GM21526 (cell line): ENCODE results near the gene C4A.
"Not testable (repeated sequence)": the region's sequence is repeated elsewhere in the genome, so short reads cannot be mapped to it uniquely, and the experiment has no call there.

Experiments
- ATAC-seq: cut with Tn5 transposase; IDR thresholded peaks from one replicate; pipeline ENCODE4 v1.9.1; 2021; ENCODE audit warnings: moderate library complexity; ENCODE audit not compliant: unreplicated experiment, low FRiP score

The C4A gene

DNA sequence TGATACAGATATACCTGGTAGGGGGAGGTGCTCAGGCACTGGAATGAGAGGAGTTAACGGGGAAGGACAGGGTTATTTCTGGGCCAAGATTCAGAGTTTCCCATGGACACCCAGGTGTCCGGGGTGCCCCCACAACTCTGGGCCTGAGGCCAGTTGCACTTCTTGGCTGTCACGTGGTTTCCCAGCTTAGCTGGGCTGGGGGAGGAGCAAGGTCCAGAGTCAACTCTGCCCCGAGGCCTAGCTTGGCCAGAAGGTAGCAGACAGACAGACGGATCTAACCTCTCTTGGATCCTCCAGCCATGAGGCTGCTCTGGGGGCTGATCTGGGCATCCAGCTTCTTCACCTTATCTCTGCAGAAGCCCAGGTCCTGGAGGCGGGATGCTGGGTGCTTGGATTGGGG lies 32.7 kb downstream of the C4A start, which contains the start of gene C4B:
Gene C4B (plus strand): TSS at position 249 of the 400 bp plus-strand sequence. CDS start 51 bp downstream, at position 300.
- ATAC-seq: not testable (repeated sequence)

DNA sequence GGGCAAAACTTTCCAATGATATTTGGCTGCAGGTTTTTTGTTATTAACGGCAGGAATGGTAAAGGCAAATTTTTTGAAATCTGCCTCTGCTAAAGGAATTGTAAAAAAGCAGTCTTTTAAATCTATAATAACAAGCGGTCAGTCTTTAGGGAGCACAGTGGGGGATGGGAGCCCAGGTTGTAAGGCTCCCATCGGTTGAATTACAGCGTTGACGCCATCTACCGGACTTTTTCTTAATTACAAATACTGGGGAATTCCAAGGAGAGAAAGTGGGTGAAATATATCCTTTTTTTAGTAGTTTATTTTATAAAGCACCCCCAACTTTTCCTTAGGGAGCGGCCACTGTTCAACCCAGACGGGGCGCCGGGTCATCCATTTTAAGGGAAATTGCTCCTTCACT lies 40.2 kb downstream of the C4A start:
- ATAC-seq: not testable (repeated sequence)

DNA sequence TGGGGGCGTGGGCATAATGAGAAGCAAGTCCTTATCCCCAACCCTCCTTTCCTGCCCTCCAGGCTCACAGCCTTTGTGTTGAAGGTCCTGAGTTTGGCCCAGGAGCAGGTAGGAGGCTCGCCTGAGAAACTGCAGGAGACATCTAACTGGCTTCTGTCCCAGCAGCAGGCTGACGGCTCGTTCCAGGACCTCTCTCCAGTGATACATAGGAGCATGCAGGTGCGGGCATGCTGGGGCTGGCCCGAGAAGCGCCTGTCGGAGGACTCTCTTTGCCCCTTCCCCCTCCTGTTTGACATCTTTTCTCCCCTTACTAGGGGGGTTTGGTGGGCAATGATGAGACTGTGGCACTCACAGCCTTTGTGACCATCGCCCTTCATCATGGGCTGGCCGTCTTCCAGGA lies 46.8 kb downstream of the C4A start:
- ATAC-seq: not testable (repeated sequence)

DNA sequence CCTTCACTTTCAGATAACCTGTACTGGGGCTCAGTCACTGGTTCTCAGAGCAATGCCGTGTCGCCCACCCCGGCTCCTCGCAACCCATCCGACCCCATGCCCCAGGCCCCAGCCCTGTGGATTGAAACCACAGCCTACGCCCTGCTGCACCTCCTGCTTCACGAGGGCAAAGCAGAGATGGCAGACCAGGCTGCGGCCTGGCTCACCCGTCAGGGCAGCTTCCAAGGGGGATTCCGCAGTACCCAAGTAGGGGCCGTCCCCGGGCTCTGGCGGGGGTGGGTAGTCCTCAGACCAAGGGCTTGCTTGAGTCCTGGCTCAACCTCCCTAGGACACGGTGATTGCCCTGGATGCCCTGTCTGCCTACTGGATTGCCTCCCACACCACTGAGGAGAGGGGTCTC lies 47.7 kb downstream of the C4A start:
- ATAC-seq: not testable (repeated sequence)

DNA sequence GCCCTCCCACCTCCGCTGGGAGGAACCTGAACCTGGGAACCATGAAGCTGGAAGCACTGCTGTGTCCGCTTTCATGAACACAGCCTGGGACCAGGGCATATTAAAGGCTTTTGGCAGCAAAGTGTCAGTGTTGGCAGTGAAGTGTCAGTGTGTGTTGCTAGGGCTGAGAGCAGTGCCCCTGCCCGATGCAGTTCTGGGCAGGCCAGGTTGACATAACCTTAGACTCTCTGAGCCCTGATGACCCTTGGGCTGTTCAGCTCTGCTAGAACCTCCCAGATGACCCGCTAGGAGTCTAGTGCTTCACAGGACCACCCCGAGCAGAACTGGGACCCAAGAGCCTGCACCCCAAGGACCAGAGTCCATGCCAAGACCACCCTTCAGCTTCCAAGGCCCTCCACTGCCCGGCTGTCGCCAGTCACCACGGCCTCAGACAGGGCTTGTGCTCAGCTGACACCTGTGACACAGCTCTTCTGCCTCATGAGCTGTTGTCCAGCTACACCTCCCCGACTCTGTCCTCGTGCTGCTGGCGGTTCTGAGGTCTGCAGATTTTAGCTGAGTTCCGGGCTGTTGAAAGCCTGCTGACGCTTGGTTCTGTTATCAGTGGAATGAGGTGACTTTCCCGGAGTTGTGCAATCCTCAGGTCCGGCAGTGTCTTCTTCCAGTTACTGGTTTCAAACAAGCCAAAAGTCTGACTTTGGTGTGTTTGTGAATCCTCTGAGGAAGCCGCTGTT lies 53.6 kb downstream of the C4A start:
- ATAC-seq: not testable (repeated sequence)

DNA sequence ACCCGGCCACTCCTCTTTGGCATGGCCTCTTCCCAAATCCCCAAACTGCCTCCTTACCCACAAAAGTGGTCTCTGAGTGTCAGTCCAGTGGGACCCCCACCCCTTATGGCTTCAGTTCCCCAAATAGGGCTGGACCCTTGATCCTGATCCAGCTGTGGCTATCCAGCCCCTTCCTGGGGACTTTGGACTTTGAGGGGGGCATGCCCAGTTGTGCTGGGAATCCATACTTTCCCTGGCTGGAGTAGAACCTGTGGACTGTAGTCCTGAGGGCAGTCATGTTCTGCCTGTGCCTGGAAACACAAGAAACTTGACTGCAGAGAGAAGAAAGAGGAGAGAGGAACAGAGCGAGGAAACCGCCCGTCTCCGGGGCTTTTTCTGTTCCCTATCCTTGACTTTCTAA lies 55.3 kb downstream of the C4A start:
- ATAC-seq: not testable (repeated sequence)

DNA sequence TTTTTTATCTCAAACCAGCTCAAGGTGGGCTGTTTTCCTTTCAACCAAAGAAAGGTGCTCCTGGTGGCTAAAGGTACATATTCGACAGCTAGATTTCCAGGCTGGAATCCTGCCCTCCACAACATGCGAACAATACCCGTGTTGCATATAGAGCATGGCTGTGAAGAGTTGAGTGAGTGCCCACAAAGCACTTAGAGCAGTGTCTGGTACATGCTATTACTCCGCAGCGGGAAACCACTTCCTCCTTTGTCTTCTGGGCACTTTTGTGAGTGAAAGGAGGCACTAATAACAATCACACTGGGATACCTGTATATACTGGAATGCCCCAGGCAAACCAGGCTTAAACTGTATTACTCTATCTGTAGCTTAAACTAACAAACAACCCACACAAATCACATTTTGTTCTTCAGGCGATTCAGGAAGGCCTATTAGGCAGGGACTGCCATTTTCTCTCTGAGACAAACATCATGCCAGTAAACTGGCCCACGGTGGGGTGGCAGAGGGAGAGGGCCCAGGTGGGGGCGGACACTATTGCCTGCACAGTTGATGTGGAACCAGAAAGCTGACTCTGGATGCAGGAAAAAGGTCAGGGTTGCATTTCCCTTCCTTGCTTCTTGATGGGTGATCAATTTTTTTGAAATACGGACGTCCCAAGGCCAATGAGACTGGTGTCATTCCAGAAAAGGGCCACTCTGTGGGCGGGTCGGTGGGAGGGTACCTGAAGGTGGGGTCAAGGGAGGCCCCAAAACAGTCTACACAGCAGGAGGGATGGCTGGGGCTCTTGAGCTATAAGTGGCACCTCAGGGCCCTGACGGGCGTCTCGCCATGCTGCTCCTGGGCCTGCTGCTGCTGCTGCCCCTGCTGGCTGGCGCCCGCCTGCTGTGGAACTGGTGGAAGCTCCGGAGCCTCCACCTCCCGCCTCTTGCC lies 56.0 kb downstream of the C4A start, which contains the start of gene CYP21A2:
Gene CYP21A2 (plus strand): TSS at position 818 of the 927 bp plus-strand sequence. CDS start 8 bp downstream, at position 826.
- not testable (repeated sequence) for ATAC-seq

DNA sequence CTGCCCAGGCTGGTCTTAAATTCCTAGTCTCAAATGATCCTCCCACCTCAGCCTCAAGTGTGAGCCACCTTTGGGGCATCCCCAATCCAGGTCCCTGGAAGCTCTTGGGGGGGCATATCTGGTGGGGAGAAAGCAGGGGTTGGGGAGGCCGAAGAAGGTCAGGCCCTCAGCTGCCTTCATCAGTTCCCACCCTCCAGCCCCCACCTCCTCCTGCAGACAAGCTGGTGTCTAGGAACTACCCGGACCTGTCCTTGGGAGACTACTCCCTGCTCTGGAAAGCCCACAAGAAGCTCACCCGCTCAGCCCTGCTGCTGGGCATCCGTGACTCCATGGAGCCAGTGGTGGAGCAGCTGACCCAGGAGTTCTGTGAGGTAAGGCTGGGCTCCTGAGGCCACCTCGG lies 57.0 kb downstream of the C4A start:
- ATAC-seq: not testable (repeated sequence)

DNA sequence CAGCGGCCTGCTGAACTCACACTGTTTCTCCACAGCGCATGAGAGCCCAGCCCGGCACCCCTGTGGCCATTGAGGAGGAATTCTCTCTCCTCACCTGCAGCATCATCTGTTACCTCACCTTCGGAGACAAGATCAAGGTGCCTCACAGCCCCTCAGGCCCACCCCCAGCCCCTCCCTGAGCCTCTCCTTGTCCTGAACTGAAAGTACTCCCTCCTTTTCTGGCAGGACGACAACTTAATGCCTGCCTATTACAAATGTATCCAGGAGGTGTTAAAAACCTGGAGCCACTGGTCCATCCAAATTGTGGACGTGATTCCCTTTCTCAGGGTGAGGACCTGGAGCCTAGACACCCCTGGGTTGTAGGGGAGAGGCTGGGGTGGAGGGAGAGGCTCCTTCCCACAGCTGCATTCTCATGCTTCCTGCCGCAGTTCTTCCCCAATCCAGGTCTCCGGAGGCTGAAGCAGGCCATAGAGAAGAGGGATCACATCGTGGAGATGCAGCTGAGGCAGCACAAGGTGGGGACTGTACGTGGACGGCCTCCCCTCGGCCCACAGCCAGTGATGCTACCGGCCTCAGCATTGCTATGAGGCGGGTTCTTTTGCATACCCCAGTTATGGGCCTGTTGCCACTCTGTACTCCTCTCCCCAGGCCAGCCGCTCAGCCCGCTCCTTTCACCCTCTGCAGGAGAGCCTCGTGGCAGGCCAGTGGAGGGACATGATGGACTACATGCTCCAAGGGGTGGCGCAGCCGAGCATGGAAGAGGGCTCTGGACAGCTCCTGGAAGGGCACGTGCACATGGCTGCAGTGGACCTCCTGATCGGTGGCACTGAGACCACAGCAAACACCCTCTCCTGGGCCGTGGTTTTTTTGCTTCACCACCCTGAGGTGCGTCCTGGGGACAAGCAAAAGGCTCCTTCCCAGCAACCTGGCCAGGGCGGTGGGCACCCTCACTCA lies 57.7 kb downstream of the C4A start:
- ATAC-seq: not testable (repeated sequence)

DNA sequence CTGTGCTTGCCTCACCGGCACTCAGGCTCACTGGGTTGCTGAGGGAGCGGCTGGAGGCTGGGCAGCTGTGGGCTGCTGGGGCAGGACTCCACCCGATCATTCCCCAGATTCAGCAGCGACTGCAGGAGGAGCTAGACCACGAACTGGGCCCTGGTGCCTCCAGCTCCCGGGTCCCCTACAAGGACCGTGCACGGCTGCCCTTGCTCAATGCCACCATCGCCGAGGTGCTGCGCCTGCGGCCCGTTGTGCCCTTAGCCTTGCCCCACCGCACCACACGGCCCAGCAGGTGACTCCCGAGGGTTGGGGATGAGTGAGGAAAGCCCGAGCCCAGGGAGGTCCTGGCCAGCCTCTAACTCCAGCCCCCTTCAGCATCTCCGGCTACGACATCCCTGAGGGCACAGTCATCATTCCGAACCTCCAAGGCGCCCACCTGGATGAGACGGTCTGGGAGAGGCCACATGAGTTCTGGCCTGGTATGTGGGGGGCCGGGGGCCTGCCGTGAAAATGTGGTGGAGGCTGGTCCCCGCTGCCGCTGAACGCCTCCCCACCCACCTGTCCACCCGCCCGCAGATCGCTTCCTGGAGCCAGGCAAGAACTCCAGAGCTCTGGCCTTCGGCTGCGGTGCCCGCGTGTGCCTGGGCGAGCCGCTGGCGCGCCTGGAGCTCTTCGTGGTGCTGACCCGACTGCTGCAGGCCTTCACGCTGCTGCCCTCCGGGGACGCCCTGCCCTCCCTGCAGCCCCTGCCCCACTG lies 58.6 kb downstream of the C4A start:
- ATAC-seq: not testable (repeated sequence)

DNA sequence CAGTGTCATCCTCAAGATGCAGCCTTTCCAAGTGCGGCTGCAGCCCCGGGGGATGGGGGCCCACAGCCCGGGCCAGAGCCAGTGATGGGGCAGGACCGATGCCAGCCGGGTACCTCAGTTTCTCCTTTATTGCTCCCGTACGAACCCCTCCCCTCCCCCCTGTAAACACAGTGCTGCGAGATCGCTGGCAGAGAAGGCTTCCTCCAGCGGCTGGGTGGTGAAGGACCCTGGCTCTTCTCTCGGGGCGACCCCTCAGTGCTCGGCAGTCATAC lies 59.1 kb downstream of the C4A start:
- ATAC-seq: not testable (repeated sequence)

DNA sequence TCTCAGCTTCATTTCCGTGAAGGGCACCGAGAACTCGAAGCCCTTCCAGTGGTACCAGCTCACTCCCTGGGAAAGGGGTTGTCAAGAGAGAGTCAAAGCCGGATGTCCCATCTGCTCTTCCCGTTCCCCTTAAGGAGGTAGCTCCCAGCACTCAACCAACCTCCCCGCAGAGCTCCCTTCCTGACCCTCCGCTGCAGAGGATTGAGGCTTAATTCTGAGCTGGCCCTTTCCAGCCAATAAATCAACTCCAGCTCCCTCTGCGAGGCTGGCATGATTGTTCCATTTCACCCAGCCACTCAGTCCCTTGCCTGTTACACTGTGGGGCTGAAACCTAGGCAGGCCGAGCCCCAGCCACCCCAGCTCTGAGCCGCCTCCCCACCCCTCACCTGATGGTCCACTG lies 59.5 kb downstream of the C4A start:
- not testable (repeated sequence) for ATAC-seq

DNA sequence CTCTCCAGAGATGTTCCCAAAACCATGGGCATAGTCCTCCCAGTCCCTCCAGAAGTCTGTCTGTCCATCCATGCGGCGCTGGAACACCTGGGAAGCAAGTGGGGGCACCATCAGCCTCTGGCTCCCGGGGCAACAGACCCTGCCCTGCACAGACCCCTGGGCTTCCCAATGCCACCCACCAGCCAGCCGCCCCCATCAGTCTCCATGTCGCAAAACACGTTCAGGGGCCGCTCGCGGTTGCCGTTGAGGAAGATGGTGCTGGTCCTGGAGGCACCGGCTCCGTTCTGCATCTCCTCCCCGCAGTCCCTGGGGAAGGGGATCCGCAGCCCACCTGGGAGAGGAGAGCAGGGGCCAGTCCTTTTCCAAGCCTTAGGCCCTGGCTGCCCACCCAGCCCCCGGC lies 60.4 kb downstream of the C4A start:
- not testable (repeated sequence) for ATAC-seq

DNA sequence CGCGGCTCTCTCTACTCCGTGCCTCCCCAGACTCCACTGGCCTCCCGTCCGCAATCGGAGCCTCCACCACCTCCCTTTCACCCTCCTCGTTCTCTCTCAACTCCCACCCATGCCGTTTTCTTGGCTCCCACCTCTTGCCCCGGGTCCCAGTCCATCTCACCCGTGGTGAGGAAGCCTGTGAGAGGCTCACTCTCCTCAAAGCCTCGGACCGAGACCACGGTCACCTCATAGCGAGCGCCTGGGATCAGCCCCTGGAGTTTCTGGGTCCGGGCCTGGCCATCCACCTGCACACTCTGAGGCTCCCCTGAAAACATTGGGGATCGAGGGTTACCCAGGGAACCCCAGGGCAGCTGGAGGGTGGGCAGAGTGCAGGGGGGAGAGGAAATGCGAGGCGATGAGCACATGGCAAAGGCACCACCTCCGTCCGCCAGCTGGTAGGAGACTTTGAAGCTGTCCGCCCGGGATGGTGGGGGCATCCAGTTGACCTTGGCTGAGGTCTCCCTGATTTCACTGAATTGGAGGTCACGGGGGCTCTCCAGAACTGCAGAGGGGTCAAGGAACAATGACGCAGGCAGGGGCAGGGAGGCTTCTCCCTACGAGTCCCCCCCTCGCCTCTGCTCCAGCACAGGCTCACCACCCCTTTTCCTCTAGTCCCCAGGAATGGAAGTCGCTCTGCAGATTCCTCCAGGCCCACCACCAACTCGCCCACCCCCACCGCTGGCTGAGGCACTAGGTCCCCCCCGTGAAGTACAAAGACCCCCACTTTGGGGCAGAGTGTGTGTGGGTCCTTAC lies 61.9 kb downstream of the C4A start:
- not testable (repeated sequence) for ATAC-seq

DNA sequence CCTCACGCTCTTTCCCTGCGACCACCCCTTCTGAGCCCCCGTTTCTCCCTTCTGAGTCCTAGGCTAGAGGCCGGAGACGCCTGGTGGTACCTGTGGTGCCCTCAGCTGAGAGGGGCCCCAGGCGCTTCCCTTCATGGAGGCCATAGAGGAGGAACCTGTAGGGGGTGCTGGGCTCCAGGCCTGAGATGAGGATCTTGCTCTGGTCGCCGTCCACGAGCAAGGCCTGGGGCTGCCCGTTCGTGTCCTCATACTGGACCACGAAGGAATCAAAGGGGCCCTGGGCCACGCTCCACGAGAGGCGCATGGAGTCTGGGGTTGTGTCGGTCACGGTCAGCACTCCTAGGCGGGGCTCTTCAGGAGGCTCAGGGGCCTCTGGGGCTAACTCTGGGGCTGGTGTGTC lies 63.1 kb downstream of the C4A start:
- not testable (repeated sequence) for ATAC-seq

DNA sequence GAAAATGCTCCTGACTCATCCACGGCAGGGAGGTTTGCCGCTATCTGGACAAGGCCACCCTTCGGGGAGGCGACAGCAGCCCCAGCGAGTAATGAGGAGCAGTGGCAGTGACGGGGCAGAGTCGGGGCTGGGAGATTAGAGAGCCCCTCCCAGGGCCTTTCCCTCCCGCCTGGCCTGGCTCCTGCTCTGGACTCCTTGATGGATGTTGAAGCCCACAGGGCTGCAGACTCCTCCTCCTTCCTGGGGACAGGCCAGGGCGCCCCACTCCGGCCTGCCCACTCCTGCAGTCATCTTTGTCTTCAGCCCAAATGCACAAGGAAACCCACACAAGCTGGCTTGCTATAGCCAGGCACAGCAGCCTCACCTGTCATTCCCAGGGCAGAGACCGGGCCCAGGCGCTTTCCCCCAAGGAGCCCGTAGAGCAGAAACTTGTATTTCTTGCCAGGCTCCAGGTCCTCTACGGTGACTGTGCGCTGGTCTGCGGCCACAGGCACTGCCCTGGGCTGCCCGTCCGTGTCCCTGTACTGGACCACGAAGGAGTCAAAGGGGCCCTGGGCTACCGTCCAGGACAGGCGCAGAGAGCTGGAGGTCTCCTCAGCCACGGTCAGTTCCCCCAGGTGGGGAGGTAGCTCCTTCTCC lies 64.1 kb downstream of the C4A start:
- no peak for ATAC-seq

DNA sequence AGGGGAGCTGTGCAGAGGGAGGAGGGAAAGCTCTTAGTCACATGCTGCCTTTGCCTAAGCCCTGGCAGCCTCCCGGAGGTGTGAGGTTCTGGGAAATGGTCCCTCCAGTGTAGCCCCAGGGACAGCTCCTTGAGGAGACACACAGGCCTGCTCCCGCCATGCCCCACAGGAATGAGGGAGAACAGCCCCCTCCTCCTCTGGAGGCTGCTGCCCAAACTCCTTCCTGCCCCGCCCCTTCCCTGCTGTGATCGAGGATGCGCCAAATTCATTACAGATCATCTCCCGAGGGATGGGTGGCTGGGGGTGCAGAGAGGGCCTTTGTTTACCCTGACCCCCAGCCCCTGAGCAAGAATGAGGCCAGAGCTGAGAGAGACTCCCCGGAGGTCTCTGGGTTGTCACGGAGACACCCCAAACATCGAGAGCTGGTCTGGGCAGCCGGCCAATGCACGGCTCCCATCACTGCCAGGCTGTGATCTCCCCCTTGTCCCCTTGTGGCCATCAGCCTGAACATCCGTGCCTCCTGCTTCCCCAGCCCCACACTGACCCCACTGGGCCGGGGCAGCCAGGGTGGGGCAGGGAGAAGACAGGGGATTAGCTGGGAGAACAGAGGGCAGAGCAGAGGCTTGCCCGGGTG lies 64.7 kb downstream of the C4A start:
- no peak for ATAC-seq

DNA sequence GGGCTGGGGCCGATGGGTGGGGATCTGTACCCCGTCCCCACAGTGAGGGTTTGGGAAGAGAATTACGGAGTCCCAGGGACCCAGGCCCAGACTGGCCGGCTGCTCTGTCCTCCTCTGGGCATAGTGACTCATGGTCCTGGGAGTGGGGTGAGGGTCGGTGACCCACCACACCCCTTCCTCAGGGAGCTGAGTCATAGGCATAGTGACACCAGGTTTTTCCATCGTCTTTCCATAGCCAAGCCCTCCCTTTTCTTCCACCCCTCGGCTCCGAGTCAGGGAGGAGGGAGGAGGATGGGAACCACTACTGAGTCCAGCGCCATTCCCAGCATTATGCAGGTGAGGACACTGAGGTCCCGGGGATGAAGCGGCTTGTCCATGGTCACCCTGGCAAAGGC lies 65.2 kb downstream of the C4A start:
- ATAC-seq: no peak
